GM12878 (cell line): ENCODE results near the gene SPINK4. TPM values are rescaled to one million over a fixed set of nuclear protein-coding genes. Genes with fewer than 3 reads are reported as not detected.

Experiments used
- ATAC-seq: fragments of 200-7000 bp; cut with Tn5 transposase; 3 replicates; pipeline ENCODE4 v1.9.1; 2020; ENCODE audit warnings: mild to moderate bottlenecking, moderate library complexity
- BruUV-seq: library from RNA; stranded (reverse); fragments of 400-500 nt; replicated peaks from 2 replicates; lab custom pipeline; 2021; lab: Mats Ljungman, UMichigan
- CTCF ChIA-PET: fragments of 300-600 bp; sonication (Branson Sonifier 250); formaldehyde crosslinking; extraction: SDS; loops from one replicate; lab custom pipeline; 2021; ENCODE audit warnings: inconsistent platforms; lab: Yijun Ruan, JAX
- POLR2A ChIA-PET: fragments of 350-600 bp; formaldehyde crosslinking; extraction: SDS; loops from one replicate; lab custom pipeline; 2021; ENCODE audit warnings: inconsistent platforms; lab: Charles Lee
- RAD21 ChIA-PET: fragments of 300-600 bp; sonication (Branson Sonifier 250); formaldehyde crosslinking; loops from one replicate; lab custom pipeline; 2023; ENCODE audit warnings: antibody characterized with exemption; ENCODE audit not compliant: unreplicated experiment; lab: Charles Lee
- SMC1A ChIA-PET: fragments of 300-600 bp; sonication (Branson Sonifier 250); formaldehyde crosslinking; loops from one replicate; lab custom pipeline; 2023; ENCODE audit not compliant: unreplicated experiment, uncharacterized antibody; lab: Charles Lee
- DNase-seq: peaks from one replicate; pipeline ENCODE4 v3.0.0-alpha.2; 2011; ENCODE audit warnings: low read depth, low spot score
- FAIRE-seq: peaks from 3 replicates; lab custom pipeline; 2011; peaks lifted over from hg19 to GRCh38; lab: Jason Lieb, UNC
- H2AFZ ChIP-seq: 2 replicates; pipeline ENCODE4 v1.6.0; 2011; ENCODE audit warnings: low read depth, low read length, control low read depth; ENCODE audit not compliant: control insufficient read depth
- H3K27ac ChIP-seq: 2 replicates; pipeline ENCODE4 v1.5.1; 2011; ENCODE audit warnings: control low read depth; ENCODE audit not compliant: control insufficient read depth, insufficient read depth
- H3K27me3 ChIP-seq, 2 experiments: replicated peaks in 1 of 2; 2 replicates each; pipeline versions ENCODE4 v1.6.0 to v1.6.1; 2011; ENCODE audit warnings: low read length in 1 of 2; ENCODE audit not compliant: control insufficient read depth in 2 of 2, insufficient read depth in 2 of 2
- H3K36me3 ChIP-seq, 2 experiments: 2 replicates each; pipeline ENCODE4 v1.5.1; 2011; ENCODE audit warnings: low read length in 1 of 2; ENCODE audit not compliant: control insufficient read depth in 2 of 2, insufficient read depth in 2 of 2
- H3K4me1 ChIP-seq: 2 replicates; pipeline ENCODE4 v1.6.1; 2011; ENCODE audit warnings: mild to moderate bottlenecking, low read length, moderate library complexity, mixed read lengths; ENCODE audit not compliant: control insufficient read depth, insufficient read depth
- H3K4me2 ChIP-seq: 2 replicates; pipeline ENCODE4 v1.6.0; 2011; ENCODE audit warnings: control low read depth; ENCODE audit not compliant: control insufficient read depth, insufficient read depth
- H3K4me3 ChIP-seq: fragments of 200-600 bp; sonication (generic); 2 replicates; pipeline ENCODE4 v1.5.1; 2016
- H3K79me2 ChIP-seq: 2 replicates; pipeline ENCODE4 v1.6.0; 2011; ENCODE audit warnings: low read length; ENCODE audit not compliant: control insufficient read depth, insufficient read depth
- H3K9ac ChIP-seq: 2 replicates; pipeline ENCODE4 v1.8.0; 2011; ENCODE audit warnings: low read length, control low read depth, mixed read lengths; ENCODE audit not compliant: control insufficient read depth, insufficient read depth
- H3K9me3 ChIP-seq: replicated peaks from 3 replicates; pipeline ENCODE4 v1.5.1; 2011; ENCODE audit warnings: mild to moderate bottlenecking, low read length; ENCODE audit not compliant: control insufficient read depth, insufficient read depth
- H4K20me1 ChIP-seq: 2 replicates; pipeline ENCODE4 v1.6.0; 2011; ENCODE audit not compliant: control insufficient read depth, insufficient read depth
- BCL11A ChIP-seq: IDR thresholded peaks from 2 replicates; pipeline ENCODE4 v1.6.1; 2011; ENCODE audit warnings: low read depth, low read length
- CREB1 ChIP-seq: IDR thresholded peaks from 2 replicates; pipeline ENCODE4 v1.6.1; 2012; ENCODE audit warnings: low read depth, mild to moderate bottlenecking, inconsistent platforms
- IKZF1 ChIP-seq: fragments of 450-650 bp; conservative IDR thresholded peaks from 2 replicates; pipeline ENCODE4 v1.6.1; 2017; ENCODE audit warnings: antibody characterized with exemption, mild to moderate bottlenecking
- IKZF2 ChIP-seq, 2 experiments: fragments of 450-650 bp; IDR thresholded peaks; 2 replicates each; pipeline ENCODE4 v1.6.1; 2017; ENCODE audit warnings: mild to moderate bottlenecking in 2 of 2, moderate library complexity in 2 of 2
- LARP7 ChIP-seq: fragments of 450-650 bp; IDR thresholded peaks from 2 replicates; pipeline ENCODE4 v1.6.1; 2017; ENCODE audit warnings: mild to moderate bottlenecking
- MYC ChIP-seq: IDR thresholded peaks from 2 replicates; pipeline ENCODE4 v1.6.1; 2011; ENCODE audit warnings: mild to moderate bottlenecking, low read length, moderate library complexity, inconsistent platforms; ENCODE audit not compliant: insufficient read depth, insufficient replicate concordance, insufficient read length, severe bottlenecking
- NBN ChIP-seq: fragments of 450-650 bp; IDR thresholded peaks from 2 replicates; pipeline ENCODE4 v1.6.1; 2016
- NFXL1 ChIP-seq: fragments of 450-650 bp; IDR thresholded peaks from 2 replicates; pipeline ENCODE4 v1.6.1; 2017; ENCODE audit warnings: antibody characterized with exemption, mild to moderate bottlenecking, borderline replicate concordance
- NFYB ChIP-seq: IDR thresholded peaks from 2 replicates; pipeline ENCODE4 v1.6.1; 2011; ENCODE audit warnings: low read depth, mild to moderate bottlenecking, low read length, improper control_type of control experiment, moderate library complexity; ENCODE audit not compliant: insufficient read depth
- PKNOX1 ChIP-seq: fragments of 450-650 bp; IDR thresholded peaks from 2 replicates; pipeline ENCODE4 v1.6.1; 2016; ENCODE audit warnings: mild to moderate bottlenecking
- POLR2AphosphoS5 ChIP-seq: IDR thresholded peaks from 2 replicates; pipeline ENCODE4 v1.6.1; 2011; ENCODE audit warnings: mild to moderate bottlenecking, low read length, inconsistent platforms
- TCF12 ChIP-seq: IDR thresholded peaks from 2 replicates; pipeline ENCODE4 v1.6.1; 2011; ENCODE audit warnings: low read depth, mild to moderate bottlenecking, low read length
- ZNF217 ChIP-seq: fragments of 450-650 bp; IDR thresholded peaks from 2 replicates; pipeline ENCODE4 v1.6.1; 2017; ENCODE audit warnings: antibody characterized with exemption, mild to moderate bottlenecking
- ZNF24 ChIP-seq: fragments of 450-650 bp; IDR thresholded peaks from 2 replicates; pipeline ENCODE4 v1.6.1; 2017; ENCODE audit warnings: antibody characterized with exemption, mild to moderate bottlenecking
- ZNF622 ChIP-seq: fragments of 450-650 bp; IDR thresholded peaks from 2 replicates; pipeline ENCODE4 v1.6.1; 2017; ENCODE audit warnings: mild to moderate bottlenecking, inconsistent platforms
- WGBS: methylation state at CpG from one replicate; pipeline ENCODE4 v1.1.6; 2016; ENCODE audit warnings: low lambda C conversion rate; ENCODE audit not compliant: insufficient replicate concordance, insufficient coverage; ENCODE audit errors: missing lambda C conversion rate; 5-methylcytosine and 5-hydroxymethylcytosine counted together
- in situ Hi-C: fragments of 300-500 bp; cut with MboI; formaldehyde crosslinking; loops from 9 replicates; pipeline ENCODE4 v1.14.3; 2018; ENCODE audit warnings: mixed read lengths
- intact Hi-C: fragments of 100-400 bp; cut with micrococcal nuclease; formaldehyde crosslinking; loops from one replicate; pipeline ENCODE4 v1.14.2; 2022; ENCODE audit not compliant: unreplicated experiment
- polyA plus RNA-seq, 11 experiments: library from polyadenylated mRNA; depleted of rRNA in 4 of 11; unstranded in 6 of 11; stranded (reverse) in 5 of 11; fragments of >200 nt; fragmentation: Nextera tagmentation in 4 of 11; fragmentation: Illumina TruSeq in 1 of 11; extraction: Ambion mirVana in 4 of 11; extraction: Trizol in 1 of 11; gene quantifications; 1 replicate in 1 of 11; 2 replicates in 10 of 11; pipeline versions ENCODE4 v1.2.1 to v1.2.3, GENCODE V29; 2011 to 2016; ENCODE audit warnings: inconsistent platforms in 2 of 11, missing spikeins in 2 of 11, low read depth in 1 of 11
- total RNA-seq, 4 experiments: library from RNA; depleted of rRNA in 3 of 4; stranded (reverse); fragments of >200 nt in 3 of 4; fragmentation: Illumina TruSeq in 1 of 4; extraction: Trizol in 1 of 4; gene quantifications; 2 replicates each; pipeline versions ENCODE4 v1.2.1 to v1.2.3, GENCODE V29; 2013 to 2021
- TF ChIP-seq, protein P1 (sequence below): fragments of 450-650 bp; IDR thresholded peaks from 2 replicates; pipeline ENCODE4 v1.6.1; 2017; ENCODE audit warnings: mild to moderate bottlenecking, moderate library complexity
- TF ChIP-seq, protein P2 (sequence below): IDR thresholded peaks from 2 replicates; pipeline ENCODE4 v1.6.1; 2011; ENCODE audit warnings: low read depth, mild to moderate bottlenecking, low read length, moderate library complexity, borderline replicate concordance; ENCODE audit errors: extremely low read depth

Gene SPINK4
- total and polyA plus RNA-seq, 10 of the 15 experiments (the other 5 are each of a cell fraction or from before 2014, with no cell fraction given) = not detected

- FAIRE-seq (no peak), DNase-seq (no peak), ATAC-seq (no peak)
- peak overlapping the region; percentile 90 for H3K4me2 ChIP-seq
- ChIA-PET CTCF (interaction anchor here (1.0 kb wide), 2 partner anchors 12 to 80 kb away, joined by 3 read pairs; no protein-coding TSS in a partner anchor), RAD21 (no interaction called here), POLR2A (interaction anchor here (0.5 to 1.3 kb wide), 2 partner anchors 20 to 25 kb away, joined by 3 read pairs; no protein-coding TSS in a partner anchor), SMC1A (interaction anchor here (0.8 to 1.0 kb wide), 2 partner anchors 9 to 24 kb away, joined by 3 read pairs; no protein-coding TSS in a partner anchor)
- peak overlapping the region; percentile 55 for H3K4me3 ChIP-seq
- in situ Hi-C loops = loop anchor here (5.0 kb wide), 1 partner anchor 48 kb away; no protein-coding TSS in a partner anchor
- peak overlapping the region; percentile 77 for H3K27ac ChIP-seq
- no peaks in the 10 kb centered on the region for H3K27me3 ChIP-seq
- 35% methylated on average over 12 of the region's 12 CpGs for WGBS
- BruUV-seq = no TSS peak
- no peaks in the 10 kb centered on the region for H4K20me1 ChIP-seq
- H2AFZ ChIP-seq = no peak overlapping the region
- H3K9ac ChIP-seq = no peak overlapping the region; the same call in 1 of the 2 replicates
- H3K79me2 ChIP-seq = peaks cover 95% of the 10 kb centered on the region
- H3K9me3 ChIP-seq = no peaks in the 10 kb centered on the region
- peaks cover 4 to 33% of the 10 kb centered on the region in 2 experiments; a peak in 3 of 4 replicates for H3K36me3 ChIP-seq
- intact Hi-C loops = loop anchor here (10.0 kb wide), 1 partner anchor 130 kb away; the partner anchor contains the start of gene B4GALT1
- H3K4me1 ChIP-seq = peaks cover 31% of the 10 kb centered on the region
- TF ChIP-seq TCF12 (no peak), IKZF1 (peak; percentile 42), NFYB (no peak), ZNF217 (no peak), MYC (no peak), BCL11A (no peak), ZNF622 (no peak), CREB1 (no peak), IKZF2 (IDR thresholded peaks at IDR 0.05) (peak in 1 of 2 experiments; percentile 8; a peak in 1 of 4 replicates), LARP7 (no peak), PKNOX1 (no peak), NFXL1 (no peak), POLR2AphosphoS5 (peak; percentile 54; the same call in 1 of the 2 replicates), ZNF24 (no peak), NBN (no peak)
- TF ChIP-seq, protein P1, sequence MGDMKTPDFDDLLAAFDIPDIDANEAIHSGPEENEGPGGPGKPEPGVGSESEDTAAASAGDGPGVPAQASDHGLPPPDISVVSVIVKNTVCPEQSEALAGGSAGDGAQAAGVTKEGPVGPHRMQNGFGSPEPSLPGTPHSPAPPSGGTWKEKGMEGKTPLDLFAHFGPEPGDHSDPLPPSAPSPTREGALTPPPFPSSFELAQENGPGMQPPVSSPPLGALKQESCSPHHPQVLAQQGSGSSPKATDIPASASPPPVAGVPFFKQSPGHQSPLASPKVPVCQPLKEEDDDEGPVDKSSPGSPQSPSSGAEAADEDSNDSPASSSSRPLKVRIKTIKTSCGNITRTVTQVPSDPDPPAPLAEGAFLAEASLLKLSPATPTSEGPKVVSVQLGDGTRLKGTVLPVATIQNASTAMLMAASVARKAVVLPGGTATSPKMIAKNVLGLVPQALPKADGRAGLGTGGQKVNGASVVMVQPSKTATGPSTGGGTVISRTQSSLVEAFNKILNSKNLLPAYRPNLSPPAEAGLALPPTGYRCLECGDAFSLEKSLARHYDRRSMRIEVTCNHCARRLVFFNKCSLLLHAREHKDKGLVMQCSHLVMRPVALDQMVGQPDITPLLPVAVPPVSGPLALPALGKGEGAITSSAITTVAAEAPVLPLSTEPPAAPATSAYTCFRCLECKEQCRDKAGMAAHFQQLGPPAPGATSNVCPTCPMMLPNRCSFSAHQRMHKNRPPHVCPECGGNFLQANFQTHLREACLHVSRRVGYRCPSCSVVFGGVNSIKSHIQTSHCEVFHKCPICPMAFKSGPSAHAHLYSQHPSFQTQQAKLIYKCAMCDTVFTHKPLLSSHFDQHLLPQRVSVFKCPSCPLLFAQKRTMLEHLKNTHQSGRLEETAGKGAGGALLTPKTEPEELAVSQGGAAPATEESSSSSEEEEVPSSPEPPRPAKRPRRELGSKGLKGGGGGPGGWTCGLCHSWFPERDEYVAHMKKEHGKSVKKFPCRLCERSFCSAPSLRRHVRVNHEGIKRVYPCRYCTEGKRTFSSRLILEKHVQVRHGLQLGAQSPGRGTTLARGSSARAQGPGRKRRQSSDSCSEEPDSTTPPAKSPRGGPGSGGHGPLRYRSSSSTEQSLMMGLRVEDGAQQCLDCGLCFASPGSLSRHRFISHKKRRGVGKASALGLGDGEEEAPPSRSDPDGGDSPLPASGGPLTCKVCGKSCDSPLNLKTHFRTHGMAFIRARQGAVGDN = no peak
- TF ChIP-seq, protein P2, sequence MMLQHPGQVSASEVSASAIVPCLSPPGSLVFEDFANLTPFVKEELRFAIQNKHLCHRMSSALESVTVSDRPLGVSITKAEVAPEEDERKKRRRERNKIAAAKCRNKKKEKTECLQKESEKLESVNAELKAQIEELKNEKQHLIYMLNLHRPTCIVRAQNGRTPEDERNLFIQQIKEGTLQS = no peak
These were observed 54.9 kb downstream of the SPINK4 start for GRCh38 chr9:33294670-33295432.
